ENCODE results near the gene PAX7.
"Not testable (repeated sequence)": the region's sequence is repeated elsewhere in the genome, so short reads cannot be mapped to it uniquely, and the experiment has no call there.

PAX7 gene

DNA sequence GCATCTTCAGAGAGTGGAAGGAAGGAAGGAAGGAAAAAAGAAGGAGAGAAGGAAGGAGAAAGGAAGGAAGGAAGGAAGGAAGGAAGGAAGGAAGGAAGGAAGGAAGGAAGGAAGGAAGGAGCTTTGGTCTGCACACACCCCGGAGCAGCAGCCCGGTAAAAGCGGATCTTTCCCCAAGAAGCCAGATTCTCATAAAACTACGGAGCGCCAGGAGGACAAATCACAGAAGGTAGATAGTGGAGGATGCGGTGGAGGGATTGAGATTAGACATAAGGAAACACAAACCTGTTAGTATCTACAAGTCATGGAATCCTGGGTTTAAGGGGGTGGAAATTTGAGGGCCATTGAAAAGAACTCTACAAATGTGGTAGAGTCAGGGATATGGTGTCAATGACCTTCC lies 36.7 kb downstream of the PAX7 start:
- DNase-seq, result no peak

DNA sequence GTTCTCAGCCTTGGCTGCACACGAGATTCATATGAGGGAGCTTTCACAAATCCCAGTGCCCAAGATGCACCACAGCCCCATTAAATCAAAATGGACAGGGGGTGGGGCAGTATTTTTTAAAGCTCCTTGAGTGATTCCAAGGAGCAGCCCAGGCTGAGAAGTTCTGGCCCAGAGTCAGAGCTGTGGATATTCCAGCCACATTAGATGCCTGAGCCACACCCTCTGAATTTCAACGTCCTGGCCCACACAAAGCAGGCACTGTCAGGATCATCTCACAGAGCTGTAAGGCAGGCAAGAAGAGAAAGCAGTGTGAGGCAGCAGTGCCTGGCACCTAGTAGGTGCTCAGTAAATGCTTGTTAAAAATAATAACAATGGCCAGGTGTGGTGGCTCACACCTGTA lies 37.4 kb downstream of the PAX7 start:
- no peak for DNase-seq

DNA sequence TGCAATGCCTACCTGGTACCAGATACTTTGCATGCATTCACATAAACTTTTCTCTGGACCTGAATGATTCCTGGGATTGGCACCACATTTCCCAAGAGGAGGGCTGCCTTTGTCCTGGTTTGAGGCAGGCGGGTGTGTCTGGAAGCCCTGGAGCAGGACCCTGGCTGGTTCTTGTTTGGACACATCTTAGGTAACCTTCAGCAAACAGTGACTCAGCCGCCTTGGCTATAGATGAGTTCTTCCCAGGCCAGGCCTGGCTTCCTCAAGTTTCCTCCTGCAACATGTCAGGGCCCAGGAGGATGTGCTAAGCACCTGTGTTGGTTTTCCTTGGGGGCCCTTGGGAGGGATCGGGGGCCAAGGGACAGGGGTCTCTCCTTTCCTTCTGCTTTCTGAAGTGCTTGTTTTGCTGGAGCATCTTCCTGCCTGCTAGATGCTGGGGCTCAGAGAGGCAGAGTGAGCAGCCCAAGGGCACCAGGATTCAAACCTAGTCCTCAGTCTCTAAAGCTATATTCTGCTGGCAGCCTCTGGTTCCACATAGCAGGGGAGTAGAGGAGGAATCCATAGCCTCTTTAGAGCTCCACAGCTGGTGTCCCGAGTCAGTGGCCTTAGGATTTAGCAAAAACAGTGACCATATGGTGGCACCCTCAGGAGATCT lies 38.2 kb downstream of the PAX7 start:
- DNase-seq, result no peak

DNA sequence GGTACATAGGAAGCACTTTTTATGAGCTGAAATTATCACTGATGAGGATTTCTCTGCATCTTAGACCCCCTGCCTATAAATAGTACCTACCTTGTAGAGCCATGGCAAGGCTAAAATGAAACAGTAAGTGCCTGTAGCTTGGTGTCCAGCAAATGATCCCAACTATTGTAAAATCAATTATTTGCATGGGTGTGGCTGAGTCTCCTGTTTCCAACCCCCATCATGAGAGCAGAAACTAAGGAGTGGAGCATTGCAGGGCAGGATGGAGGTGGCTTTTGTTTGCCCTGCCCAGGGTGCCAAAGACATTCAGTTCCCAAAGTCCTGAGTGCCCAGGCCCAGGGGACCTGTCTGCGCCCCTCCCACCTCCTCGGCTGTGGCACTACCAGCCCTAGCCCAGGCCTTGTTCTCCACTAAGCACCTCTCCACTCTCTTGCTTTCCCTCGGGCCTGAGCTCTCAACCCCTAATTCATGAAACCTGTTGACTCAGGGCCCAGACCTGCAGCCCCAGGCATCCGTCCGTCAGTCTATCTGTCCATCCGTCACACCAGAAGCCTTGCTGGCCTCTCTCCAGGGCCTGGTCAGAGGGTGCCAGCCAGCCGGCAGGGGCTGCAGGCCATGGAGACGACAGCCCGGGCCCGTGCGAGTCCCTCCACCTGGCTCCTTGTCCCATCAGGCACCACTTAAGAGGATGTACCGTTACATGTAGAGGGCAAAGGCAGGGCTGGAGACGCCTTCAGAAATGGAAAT lies 39.6 kb downstream of the PAX7 start:
- DNase-seq, result no peak

DNA sequence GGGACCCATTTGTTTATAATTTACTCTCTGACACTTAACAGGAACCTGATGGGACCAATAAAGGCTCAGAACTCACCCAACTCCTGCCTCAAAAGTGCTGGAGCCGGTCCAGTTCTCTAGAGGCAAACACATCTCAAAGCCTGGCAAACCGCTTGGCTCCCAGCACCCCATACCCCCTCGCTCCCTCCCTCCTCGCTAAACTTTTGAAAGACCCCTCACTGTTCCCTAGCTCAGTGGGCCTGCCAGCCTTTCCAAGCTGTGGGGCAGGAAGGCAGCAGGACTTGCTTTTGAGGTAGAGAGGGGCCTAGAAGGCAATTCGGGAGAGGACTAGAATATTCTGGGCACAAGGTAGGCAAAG lies 40.2 kb downstream of the PAX7 start:
- DNase-seq, result no peak

DNA sequence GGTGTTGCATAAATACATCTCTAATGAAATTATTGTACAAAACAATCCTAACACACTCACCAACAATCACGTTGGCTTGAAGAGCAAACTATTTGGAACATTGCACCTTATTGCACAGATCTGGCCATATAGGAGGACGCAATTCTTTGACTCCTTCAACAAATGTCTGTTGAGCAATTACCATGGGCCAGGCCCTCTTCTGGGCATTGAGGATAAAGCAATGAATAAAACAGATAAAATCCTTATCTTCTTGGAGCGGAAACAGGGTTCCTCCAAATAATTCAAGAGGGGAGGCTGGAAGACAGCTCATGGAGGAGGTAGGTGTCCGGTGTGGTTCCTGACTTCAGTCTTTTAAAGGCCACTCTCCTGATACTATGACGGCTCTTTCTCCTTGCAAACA lies 43.3 kb downstream of the PAX7 start:
- no peak for DNase-seq

DNA sequence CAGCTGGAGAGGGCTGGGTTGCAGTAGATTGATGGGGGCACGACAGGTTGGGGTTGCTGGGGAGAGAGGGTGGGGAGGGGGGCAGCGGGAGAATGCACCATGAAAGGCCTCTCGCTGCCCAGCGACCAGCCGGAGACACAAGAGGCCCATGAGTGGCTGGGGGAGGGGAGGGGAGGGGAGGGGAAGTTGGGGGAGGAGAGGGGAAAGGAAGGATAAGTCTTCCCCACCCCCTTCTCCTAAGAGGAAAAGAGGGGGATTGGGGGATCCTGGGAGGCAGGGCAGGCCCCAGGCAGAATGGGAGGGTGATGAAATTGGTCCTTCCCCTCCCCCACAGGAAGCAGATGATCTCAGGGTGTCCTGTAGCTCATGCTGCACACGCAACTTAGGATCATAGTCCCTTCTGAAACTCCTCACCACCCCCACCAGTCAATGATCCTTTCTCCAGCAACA lies 45.7 kb downstream of the PAX7 start:
- DNase-seq, result no peak

DNA sequence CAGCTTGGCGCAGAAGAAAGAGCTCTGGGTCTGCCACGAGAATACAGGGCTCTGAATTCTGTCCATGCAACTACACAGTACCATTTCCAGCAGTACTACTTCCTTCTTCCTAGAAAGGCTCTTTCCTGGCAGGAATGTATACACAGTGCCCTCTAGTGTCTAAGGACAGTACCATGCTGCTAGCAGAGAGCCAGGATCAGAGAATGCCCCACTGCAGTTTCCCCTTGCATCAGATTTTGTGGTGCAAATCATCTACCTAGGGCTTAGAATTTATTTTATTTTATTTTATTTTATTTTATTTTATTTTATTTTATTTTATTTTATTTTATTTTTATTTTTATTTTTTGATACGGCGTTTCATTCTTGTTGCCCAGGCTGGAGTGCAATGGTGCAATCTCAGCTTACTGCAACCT lies 50.8 kb downstream of the PAX7 start:
- no peak for DNase-seq

DNA sequence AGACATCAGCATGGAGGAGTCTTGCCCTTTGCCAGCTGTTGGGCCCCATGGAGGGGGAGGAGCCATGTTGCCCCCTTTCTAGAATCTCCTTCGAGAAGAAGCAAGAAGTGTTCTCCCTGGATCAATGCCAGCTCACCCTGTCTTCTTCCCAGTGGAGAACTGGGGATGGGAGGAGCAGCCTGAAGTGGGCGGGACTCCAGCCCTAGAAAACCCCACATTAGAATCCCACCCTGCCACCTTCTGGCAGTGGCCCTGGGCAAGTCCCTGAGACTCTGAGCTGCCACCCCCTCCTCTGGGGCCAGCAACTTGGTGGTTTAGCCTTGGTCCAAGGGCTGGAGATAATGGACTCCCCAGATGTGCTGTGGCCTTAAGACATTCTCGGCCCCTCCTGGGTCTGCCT lies 51.7 kb downstream of the PAX7 start:
- DNase-seq, result no peak

DNA sequence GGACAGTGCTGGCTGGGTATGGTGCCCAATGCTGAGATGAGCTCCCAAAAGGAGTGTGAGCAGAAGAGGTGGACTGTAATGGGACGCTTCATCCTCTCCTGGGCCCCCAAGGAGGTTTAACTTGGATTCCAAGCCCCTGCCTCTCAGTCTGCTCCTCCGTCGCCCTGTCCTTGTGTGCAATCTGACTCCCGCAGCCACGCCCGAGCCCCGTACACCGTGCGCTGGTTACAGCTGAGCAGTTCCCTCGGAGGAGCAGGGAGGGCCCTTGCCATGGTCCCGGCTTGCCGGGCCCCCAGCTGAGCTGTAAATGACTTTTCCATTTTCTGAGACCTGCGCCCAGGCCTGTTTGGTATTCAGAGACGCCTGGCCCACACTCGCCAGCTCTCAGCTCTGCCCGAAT lies 53.7 kb downstream of the PAX7 start:
- DNase-seq, result no peak

DNA sequence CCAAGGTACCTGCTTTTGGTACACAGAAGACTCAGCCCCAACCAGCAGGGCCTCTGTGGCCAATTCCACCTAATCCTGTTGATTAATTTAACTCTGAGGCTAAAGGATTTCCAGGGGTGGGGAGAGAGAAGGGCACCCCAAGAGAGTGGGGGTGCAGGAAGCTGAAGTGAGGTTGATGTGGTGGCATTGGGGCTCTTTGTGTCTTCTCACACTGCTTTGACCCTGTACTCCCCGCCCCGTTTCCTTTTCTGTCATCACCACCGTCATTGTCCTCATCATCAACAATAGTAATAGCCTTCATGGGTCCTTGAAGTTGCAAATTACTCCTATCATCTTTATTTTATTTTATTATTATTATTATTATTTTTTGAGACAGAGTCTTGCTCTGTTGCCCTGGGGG lies 55.9 kb downstream of the PAX7 start:
- no peak for DNase-seq

DNA sequence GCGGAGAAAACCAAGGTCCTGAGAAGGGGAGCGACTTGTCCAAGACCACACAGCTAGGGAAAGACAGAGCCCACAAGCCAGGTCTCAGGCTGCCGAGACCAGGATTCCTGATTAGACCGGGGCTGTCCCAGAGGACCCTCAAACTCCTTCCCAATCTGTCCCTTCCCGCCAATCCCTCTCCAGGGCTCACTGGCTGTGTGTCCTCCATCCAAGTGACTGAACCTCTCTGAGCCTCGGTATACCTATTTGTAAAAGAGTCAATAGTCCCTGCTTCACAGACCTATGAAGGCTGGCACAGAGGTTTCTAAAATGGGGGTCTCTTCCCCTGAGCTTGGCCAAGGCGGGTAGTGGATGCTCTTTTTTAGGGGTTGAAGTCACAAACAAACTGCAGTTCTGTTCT lies 56.6 kb downstream of the PAX7 start:
- DNase-seq, result no peak

DNA sequence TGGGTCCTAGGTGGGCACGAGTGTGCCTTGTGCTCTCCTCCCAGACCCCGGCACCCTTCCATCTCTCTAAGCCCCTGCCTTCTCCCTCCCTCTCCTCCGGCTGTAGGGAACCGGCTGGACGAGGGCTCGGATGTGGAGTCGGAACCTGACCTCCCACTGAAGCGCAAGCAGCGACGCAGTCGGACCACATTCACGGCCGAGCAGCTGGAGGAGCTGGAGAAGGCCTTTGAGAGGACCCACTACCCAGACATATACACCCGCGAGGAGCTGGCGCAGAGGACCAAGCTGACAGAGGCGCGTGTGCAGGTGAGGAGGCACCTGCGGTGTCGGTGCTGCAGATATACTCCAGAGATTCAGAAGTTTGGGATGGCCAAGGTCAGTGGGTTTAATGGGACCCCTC lies 61.0 kb downstream of the PAX7 start:
- DNase-seq, result no peak

DNA sequence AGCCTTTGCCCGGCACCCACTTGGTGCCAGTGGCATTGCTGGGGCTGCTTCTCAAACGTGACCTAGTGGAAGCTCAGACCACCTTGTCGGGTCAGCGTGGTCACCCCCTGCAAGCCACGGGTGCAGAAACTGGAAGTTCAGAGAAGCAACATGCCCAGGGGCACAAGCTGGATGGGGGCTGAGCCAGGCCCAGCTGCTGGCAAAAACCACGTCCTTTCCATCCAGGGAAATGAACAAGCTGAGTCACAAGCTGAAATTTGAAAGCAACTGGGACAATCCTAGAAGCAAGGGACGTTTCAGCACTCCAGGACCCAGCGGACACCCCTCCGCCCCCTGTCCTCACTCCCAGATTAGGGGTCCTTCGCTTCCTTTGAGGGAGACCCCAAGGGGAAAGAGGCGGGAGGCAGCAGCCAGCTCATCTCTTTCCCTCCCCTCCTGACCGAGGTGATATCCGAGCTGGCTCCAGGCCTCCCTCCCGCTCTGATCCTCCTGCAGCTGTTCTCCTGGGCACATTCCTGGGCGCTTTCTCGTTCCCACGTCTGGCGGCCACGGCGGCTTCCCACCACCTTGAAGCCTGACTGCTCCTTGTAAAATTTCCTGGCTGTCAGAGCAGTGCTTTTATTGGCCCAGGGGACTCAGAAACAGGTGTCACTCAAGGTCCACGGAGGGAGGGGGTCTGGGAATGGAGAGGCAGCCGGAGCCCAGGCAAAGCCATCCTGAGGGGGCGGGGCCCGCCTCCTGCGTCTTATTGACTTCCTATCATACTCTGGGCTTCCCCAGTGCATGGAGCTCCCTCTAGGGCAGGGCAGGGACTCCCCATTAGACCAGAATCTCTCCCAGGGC lies 62.8 kb downstream of the PAX7 start:
- DNase-seq, result no peak

DNA sequence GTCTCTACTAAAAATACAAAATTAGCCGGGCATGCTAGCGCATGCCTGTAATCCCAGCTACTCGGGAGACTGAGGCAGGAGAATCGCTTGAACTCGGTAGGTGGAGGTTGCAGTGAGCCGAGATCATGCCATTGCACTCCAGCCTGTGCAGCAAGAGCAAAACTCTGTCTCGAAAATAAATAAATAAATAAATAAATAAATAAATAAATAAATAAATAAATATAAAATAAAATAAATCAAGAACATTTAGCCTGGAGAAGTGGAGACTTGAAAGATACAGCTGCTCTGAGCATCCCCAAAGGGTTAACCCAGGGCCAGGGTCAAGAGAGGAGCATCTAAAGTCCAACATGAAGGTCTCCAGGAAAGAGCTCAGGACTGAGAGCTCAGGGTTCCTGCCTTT lies 63.6 kb downstream of the PAX7 start:
- DNase-seq, result not testable (repeated sequence)

DNA sequence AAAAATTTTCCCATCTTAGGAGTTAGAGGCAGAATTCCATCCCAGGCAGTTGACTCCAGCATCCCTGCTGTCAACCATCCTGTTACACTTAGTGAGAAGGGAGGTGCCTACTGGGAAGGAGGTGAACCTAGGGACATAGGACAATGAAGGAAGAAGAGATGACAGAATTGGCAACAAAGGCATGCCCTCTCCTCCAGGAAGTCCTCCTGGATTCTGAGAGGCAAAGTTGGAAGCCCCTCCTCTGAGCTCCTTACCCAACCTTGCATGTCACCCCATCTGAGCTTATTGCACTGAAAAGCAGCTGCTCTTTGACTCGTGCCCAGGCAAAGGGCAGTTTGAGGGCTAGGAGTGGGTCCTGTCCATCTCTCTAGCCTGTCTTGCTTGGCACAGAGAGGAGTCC lies 66.9 kb downstream of the PAX7 start:
- DNase-seq, result no peak

DNA sequence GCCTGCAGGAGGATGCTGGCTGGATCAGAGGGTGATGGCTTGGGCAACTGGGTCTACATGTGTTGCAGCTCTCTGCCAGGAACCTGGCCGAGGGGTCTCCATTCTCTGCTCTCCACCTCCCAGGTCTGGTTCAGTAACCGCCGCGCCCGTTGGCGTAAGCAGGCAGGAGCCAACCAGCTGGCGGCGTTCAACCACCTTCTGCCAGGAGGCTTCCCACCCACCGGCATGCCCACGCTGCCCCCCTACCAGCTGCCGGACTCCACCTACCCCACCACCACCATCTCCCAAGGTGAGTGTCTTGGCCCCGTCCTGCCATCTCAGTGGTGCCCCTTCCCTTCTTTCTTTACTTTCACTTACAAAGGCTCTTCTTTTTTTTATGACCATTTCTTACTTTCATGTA lies 69.9 kb downstream of the PAX7 start:
- DNase-seq, result no peak

DNA sequence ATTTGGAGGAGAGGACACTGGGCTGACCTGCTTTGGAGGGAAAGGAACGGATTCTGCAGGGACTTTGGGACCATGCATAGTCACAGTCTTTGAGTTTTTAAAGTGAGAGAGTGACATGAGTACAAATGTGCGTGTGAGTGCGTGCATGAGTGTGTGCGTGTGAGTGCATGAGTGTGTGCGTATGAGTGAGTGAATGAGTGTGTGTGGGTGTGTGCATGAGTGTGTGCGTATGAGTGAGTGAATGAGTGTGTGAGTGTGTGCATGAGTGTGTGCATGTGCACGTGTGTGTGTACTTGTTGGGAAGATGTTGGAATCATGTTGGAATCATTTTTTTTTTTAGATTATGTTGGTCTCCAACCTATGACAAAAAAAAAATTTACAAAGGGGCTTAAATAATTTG lies 70.5 kb downstream of the PAX7 start:
- DNase-seq, result no peak

DNA sequence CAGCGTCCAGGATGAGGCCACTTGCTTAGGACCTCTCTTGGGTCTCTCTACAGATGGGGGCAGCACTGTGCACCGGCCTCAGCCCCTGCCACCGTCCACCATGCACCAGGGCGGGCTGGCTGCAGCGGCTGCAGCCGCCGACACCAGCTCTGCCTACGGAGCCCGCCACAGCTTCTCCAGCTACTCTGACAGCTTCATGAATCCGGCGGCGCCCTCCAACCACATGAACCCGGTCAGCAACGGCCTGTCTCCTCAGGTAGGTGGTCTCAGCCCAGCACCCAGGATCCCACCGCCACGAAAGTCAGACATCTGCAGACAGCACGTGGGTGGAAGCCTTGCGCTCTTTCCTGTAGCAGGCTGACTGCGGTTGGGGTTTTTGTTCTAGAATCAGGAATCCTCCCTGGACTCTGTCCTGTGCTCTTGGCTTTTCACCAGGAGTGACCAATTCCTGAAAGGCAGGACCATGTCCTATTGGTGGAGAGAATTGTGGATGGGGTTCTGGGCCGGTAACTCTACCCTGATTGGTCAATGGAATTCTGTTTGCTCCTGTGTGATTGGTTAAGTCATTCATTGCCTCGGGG lies 72.5 kb downstream of the PAX7 start:
- no peak for DNase-seq

DNA sequence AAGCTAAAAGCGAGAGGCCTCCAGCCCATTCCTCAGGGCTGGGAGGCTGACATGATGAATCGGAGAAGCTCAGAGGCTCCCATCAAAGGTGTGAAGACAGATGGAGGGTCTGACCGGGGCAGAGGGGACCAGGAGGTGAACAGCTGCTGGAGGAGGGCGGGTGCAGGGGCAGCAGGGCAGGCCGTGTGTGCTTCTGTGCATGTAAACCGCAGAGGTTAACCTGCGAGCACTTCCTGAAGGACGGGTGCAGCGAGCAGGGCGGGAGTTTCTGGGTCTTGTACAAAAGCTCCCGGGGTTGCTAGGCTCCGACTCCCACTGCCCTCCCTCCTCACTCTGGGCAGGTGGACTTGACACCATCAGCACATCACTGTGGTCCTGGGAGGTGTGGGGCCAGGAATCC lies 75.2 kb downstream of the PAX7 start:
- DNase-seq, result no peak

DNA sequence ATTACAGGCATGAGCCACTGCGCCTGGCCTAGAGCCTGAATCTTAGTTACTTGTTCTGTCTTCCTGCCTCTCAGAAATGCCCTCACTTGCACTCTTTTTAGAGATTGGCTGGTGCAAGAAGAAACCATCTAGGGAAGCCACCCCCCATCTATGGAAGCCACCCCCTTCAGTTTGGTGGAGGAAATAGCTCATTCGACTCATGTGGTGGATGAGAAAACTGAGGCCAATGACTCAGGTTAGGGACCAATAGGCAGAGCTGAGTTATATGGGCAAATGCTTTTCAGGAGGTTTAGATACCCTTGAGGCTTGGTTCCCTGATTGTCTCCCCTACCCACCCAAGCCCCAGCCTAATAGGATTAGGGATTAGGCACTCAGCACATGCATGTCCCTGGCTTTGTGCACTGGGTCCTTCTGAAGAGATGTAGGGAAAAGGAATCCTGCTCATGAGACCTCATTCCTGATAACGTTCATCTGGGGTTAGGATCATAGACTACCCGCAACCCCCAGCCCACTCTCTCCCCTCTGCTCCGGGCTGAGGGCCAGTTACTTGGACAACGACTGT lies 77.1 kb downstream of the PAX7 start:
- no peak for DNase-seq

DNA sequence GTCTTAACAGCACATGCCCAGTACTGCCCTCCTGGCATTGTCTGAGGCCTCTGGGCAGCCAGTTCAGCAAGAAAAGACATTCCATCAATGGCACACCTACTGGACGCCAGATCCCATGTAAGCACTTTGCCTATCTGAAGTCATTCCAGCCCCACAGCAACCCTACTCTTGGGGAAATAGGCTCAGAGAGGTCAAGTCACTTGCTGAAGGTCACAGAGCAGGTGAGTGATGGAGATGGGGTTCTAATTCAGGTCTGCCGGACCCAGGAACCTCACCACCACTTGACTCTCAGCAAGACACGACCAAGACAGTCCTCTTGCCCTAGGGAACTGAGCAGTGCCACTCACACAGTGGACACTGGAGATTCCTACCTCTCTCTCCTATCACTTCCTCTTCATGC lies 79.4 kb downstream of the PAX7 start:
- DNase-seq, result no peak

DNA sequence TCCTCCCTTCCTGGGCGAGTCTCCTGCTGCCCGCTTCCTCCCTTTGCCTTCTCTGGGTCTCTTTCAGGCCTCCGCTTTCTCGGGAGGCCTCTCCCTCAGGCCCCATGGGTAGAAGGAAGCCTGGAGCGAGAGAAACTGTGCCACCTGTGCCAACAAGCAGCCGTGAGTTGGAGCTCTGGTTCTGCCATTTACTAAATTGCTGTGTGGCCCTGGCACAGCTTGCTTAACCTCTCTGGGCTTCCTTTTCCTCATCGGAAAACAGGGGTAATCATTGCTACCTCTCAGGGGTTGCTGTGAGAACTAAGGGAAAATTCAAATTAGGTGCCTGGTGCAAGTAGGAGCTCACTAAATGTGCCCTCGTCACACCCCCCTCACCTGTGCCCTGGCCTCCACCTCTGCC lies 80.4 kb downstream of the PAX7 start:
- DNase-seq, result no peak

Data from SIG-M5 (cell line).